Skin of body (tissue), 2 donors: Measurements from ENCODE around the gene NUDT9. TPM values are rescaled to one million over a fixed set of nuclear protein-coding genes. Genes with fewer than 3 reads are reported as not detected.
A peak's percentile ranks its signal among the peaks of the same experiment; 100 is the strongest.
"Not testable (repeated sequence)": the region's sequence is repeated elsewhere in the genome, so short reads cannot be mapped to it uniquely, and the experiment has no call there.

Source experiments
- DNase-seq: peaks from one replicate; lab custom pipeline; 2025; lab: John Stamatoyannopoulos, UW
- total RNA-seq: library from RNA; depleted of rRNA; stranded (reverse); fragments of >200 nt; gene quantifications from one replicate; pipeline ENCODE4 v1.2.3, GENCODE V29; 2014

NUDT9 gene, protein sequence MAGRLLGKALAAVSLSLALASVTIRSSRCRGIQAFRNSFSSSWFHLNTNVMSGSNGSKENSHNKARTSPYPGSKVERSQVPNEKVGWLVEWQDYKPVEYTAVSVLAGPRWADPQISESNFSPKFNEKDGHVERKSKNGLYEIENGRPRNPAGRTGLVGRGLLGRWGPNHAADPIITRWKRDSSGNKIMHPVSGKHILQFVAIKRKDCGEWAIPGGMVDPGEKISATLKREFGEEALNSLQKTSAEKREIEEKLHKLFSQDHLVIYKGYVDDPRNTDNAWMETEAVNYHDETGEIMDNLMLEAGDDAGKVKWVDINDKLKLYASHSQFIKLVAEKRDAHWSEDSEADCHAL
- total RNA-seq, result 15.7 TPM

DNA sequence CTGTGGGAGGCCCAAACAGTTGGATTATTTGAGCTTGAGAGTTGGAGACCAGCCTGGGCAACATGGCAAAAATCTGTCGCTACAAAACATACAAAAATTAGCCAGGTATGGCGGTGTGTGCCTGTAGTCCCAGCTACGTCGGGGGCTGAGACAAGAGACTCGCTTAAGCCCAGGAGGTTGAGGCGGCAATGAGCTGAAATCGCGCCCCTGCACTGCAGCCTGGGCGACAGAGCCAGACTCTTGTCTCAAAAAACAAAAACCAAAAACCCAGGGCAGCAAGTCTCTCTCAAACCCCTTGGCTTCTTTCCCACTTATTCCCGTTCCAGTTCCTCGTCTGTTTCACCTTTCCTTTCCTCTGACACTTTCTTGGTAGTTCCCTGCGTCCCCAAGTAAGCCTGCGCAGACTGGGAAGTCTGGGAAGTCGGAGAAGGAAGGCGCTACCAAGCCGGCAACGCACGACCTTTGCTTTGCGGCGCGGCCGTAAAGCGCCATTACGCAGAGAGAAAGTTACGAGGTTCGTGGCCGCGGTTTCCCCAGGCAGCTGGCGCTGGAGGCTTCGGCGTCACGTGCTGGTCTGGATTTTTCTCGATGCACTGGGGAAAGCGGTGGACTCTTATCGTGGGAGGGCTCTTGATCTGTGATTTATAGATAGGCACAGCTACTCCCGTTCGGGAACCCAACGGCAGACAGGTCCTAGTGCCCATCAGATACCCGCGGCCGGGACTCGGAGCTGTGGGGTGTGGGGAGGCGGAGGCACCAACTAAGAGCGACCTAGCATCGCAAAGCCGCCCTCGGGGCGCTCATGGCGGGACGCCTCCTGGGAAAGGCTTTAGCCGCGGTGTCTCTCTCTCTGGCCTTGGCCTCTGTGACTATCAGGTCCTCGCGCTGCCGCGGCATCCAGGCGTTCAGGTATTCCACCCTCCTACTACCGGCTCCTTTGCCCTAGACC lies at the start of gene NUDT9:
Gene NUDT9, plus strand, starts transcription at position 470 of the 949 bp plus-strand sequence. Its CDS starts 333 bp downstream, at position 803.
- DNase-seq, result peak; percentile 95

DNA sequence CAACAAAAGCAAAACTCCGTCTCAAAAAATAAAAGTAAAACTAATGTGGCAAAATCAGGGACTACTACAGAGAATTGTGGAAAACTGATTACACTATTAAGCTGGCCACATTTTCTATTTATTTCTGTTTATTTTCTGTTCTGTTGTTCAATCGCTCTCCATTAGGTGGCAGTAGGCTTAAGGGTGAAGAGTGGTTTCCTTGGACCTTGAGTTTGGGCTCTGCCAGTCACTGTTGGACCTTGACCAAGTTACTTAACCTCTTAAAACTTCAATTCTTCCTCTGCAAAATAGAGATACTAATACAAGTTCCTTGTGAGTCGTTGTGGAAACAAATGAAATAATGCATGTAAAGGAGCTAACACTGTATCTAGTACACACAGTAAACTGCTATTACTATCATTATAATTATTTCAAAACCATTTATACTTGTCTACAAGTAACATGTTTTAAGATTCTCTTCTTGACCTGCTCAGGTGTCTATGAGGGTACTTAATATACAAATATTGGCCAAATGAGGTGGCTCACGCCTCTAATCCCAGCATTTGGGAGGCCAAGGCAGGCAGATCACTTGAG lies 46.6 kb upstream of the NUDT9 start:
- DNase-seq, result peak; percentile 5

DNA sequence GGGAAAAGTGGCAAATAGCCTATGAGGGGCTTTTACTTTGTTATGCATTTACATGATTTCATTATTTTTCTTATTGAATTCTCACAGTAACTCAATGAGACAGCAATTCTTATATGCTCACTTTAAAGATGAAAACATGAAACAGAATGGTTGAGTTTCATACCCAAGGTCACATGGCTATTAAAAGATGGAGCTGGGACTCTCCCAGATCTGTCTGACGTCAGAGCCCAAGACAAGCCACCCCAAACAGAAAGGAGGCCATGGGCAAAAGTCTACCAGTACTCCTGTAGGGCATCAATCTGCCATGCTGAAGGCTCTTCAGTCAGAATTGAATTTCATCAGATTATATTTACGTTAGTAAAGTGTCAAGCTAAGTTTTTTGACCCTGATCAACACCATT lies 44.6 kb upstream of the NUDT9 start:
- no peak for DNase-seq

DNA sequence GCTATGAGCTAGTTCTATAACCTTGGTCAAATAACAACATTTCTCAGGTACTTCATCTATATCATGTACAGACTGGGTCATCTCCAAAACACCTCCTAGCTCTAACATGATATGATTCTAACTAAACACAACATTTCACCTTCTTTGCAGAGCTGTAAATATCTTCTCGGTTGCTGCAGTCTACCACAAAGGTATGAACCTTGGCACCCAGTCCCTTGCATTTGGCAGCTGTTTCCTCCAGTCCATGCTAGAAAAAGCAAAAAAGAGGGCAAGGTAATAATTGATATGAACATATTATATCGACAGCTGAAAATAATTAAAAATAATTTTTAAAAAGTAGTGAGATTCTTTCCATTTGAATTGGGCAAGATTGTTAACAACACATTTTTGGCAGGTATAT lies 40.3 kb upstream of the NUDT9 start:
- no peak for DNase-seq

DNA sequence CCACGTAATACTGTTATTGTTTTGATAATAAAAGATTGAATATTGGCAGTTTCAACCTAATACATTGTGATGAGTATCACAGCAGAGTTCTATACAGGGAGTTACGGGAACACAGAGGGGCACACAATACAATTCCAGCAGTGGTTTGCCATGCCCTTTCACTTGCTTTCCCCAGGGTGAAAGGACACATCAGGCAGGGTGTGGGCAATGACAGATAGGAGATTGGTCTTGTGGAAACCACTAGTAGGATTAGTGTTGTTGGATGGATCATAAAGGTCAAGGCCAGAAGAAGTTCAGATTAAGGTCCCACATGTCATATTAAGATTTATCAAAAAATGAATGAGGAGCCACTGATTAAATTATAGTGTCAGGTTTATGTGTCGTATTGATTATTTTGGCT lies 39.4 kb upstream of the NUDT9 start:
- DNase-seq, result no peak

DNA sequence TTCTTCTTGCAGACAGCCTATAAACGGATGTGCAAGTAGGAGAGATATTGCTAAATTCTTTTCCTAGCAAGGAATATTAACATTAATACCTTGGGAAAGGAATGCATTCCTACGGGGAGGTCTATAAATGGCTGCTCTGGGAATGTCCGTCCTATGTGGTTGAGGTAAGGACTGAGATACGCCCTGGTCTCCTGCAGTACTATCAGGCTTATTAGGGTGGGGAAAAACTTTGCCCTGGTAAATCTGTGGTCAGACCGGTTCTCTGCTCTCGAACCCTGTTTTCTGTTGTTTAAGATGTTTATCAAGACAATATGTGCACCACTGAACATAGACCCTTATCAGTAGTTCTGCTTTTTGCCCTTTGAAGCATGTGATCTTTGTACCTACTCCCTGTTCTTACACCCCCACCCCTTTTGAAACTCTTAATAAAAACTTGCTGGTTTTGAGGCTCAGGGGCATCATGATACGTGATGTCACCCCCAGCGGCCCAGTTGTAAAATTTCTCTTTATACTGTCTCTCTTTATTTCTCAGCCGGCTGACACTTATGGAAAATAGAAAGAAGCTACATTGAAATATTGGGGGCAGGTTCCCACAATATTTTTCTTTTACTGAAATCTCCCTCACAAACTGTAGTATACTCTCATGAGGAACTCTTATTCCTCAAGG lies 37.8 kb upstream of the NUDT9 start:
- DNase-seq, result not testable (repeated sequence)

DNA sequence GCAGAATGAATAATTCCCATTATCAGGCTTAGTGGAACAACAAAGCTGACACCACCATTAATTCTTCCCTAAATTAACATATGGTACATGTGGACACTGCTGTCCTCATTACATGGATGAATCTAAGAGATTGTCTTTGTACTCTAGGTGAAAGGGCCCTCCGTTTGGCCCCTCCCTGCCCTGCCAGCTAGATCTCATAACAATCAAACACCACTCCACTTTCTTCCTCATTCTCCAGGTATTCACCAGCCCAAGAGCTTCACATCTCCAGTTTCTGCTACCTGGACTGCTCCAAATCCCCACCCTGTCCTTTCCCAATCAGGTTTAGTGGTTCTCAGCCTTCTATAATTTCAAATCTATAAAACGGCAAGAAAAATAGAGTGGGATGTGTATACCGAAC lies 35.1 kb upstream of the NUDT9 start:
- DNase-seq, result no peak

DNA sequence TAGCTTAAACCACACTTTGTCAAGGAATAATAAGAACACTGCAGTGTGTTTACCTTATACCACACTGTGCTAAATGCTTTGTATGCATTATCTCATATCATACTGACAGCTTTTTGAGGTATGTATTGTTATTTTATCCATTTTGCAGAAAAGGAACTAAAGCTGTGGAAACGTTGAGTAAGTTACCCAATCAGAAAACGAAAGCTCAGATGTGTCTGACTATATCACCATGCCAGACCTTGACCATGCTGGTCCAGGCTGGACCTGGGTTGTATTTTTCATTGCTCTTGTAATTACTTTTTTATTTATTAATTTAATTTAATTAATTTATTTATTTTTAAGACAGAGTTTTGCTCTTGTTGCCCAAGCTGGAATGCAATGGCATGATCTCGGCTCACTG lies 33.5 kb upstream of the NUDT9 start:
- DNase-seq, result no peak

DNA sequence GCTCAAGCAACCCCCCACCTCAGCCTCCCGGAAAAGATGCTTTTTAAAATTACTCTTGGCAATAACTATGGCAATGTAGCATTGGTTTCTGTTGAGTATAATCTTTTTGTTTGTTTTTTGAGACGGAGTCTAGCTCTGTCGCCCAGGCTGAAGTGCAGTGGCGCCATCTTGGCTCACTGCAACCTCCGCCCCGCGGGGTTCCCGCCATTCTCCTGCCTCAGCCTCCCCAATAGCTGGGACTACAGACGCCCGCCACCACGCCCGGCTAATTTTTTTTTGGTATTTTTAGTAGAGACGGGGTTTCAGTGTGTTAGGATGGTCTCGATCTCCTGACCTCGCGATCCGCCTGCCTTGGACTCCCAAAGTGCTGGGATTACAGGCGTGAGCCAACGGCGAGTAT lies 32.3 kb upstream of the NUDT9 start:
- DNase-seq, result not testable (repeated sequence)

DNA sequence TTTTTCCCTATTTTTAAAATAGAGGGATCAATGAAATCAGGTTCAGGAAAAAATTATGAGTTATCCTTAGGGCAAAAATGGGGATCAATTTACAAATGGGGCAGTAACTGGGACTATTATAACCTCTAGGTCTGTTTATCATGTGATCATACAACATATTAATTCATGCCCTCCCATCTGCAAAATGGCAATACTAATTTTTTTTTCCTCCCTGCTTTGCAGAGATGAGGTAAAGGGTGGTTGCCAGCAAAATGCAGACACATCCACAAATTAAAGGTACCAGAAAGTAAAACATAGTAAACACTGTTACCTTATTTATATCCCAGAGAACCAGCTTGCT lies 31.9 kb upstream of the NUDT9 start:
- no peak for DNase-seq

DNA sequence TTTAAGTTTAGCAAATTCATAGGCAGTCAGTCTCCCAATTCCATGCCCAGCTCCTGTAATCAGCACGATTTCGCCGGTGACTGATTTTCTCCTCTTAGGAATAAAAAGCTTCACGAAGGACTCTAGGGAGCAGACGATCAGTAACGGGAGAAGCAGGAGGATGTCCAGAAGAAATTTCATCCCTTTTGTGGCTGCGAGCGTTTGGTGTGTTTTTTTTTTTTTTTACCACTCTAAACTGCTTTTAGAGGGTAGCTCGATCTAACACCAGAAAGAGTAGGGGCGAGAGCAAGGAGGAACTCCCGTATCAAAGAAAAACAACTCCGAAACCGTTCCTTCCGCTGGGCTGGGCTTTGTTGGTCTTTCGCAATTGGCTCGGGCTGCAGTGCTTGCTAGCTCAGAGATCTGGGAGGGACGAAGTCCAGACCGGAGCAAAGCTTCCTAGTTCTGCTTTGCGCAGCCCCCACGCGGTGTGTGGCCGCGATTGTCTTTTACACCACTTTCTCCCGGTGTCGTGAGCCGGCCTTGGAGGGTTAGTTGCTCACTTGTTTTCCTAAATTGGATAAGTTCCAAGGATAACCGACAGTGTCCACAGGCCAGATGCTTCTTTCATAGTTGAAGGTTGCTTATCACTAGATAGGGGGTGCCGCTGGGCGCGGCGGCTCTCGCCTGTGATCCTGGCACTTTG lies 31.3 kb upstream of the NUDT9 start, which contains the start of gene HSD17B11:
Gene HSD17B11, minus strand, starts transcription at position 298 of the 685 bp plus-strand sequence. Its CDS starts 118 bp downstream, at position 180.
- DNase-seq, result peak; percentile 92

DNA sequence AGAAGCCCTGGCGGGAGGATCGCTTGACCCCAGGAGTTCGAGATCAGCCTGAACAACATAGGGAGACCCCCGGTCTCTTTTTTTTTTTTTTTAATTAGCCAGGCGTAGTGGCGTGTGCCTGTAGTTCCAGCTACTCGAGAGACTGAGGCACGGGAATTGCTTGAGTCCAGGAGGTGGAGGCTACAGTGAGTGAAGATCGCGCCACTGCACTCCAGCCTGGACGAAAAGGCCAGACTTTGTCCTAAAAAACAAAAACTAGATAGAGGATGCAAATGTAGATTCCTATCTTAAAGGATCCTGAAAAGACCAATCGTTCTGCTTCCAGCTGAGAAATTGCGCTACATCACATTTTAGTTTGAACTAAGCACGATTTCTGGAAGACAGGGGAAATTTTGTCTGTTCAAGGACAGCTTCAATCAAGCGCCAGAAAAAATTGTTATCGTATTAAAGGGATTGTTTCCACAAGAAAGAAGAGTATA lies 30.8 kb upstream of the NUDT9 start:
- DNase-seq, result no peak

DNA sequence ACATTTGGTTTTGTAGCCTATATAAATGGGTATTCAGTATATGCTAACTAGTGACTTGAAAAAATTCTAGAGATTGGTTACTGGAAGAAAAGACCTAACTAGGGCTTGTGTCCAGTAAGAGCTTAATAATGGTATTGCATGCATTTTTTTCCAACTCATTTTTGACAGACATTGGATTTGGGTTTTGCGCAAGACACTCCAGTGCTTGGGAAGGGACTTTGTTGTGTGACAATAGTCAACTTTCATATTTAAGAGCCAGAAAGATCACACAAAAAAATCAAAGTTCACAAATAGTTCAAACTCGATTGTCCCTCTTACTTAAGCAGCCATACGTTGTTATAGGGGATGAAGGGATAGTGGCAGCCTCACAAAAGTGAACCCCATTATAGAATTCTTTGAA lies 30.2 kb upstream of the NUDT9 start:
- no peak for DNase-seq

DNA sequence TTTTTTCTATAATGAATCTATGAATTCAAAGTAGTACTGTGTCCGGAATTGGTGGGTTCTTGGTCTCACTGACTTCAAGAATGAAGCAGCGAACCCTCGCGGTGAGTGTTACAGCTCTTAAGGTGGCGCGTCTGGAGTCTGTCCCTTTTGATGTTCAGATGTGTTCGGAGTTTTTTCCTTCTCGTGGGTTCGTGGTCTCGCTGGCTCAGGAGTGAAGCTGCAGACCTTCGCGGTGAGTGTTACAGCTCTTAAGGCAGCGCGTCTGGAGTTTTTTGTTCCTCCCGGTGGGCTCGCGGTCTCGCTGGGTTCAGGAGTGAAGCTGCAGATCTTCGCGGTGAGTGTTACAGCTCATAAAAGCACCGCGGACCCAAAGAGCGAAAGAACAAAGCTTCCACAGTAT lies 27.3 kb upstream of the NUDT9 start:
- not testable (repeated sequence) for DNase-seq

DNA sequence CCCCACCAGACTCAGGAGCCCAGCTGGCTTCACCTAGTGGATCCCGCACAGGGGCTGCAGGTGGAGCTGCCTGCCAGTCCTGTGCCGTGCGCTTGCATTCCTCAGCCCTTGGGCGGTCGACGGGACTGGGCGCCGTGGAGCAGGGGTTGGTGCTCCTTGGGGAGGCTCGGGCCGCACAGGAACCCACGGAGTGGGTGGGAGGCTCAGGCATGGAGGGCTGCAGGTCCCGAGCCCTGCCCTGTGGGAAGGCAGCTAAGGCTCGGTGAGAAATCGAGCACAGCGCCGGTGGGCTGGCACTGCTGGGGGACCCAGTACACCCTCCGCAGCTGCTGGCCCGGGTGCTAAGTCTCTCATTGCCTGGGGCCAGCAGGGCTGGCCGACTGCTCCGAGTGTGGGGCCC lies 26.5 kb upstream of the NUDT9 start:
- not testable (repeated sequence) for DNase-seq

DNA sequence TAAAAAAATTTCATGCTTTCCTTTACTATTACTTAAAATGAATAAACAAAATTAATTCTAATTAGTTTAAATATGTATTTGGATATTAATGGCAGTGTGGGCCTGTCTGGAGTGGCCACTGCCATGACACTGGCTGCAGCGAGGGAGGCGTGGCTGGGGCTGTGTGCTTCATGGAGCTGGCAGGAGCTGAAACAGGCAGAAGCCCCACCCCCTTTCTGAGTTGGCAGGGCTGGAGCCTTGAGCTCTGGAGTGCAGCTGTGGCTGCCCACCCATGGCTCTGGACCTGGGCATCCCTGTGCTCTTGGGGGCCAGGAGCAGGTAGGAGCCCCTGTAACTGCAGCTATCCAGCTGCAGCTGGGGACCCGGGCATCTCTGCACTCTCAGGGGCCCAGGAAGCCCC lies 23.2 kb upstream of the NUDT9 start:
- no peak for DNase-seq

DNA sequence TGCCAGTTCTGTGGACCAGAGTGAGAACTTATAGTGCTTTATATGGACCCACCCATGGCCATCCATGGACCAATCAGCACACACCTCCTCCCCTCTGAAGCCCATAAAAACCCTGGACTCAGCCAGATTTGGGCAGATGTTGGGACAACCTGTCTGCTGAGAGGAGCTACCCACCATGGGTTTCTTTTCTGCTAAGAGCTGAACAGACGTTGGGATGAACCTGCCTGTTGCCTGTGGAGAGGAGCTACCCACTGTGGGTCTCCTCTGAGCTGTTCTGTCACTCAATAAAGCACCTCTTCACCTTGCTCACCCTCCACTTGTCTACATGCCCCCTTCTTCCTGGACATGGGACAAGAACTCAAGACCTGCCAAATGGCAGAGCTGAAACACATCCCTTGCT lies 22.4 kb upstream of the NUDT9 start:
- no peak for DNase-seq

DNA sequence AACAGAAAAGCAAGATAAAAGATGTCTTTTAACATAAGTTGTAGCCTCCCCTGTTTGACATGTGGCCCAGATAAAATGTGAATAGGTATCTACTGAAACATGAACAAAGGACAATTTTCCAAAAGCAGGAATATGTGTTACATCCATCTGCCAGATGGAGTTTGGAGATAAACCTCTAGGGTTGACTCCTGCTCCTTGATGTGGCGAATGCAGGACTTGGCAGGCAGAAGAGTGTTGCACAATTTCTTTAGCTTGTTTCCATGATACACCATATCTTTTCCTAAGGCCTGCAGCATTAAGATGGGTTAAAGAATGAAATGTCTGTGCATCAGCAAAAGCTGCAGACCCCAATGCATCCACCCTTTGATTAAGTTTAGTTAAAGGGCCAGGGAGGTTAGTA lies 18.6 kb upstream of the NUDT9 start:
- not testable (repeated sequence) for DNase-seq

DNA sequence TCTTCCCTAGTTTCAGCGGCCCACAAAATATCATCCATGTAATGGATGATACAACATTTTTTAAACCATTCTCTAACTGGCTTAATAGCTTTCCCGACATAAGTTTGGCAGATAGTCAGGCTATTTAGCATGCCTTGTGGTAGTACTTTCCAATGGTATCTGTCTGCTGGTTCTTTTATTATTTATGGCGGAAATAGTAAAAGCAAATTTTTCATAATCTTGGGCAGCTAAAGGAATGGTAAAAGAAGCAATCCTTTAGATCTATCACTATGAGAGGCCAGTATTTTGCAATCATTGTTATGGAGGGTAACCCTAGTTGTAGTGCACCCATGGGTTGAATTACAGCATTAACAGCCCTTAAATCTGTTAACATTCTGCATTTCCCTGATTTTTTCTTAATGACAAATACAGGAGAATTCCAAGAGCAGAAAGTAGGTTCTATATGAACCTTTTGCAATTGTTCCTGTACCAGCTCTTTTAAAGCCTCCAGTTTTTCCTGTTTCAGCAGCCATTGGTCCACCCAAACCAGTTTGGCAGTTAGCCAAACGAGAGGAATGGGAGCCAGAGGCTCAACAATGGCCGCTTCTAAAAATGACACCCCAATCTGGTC lies 17.1 kb upstream of the NUDT9 start:
- DNase-seq, result no peak

DNA sequence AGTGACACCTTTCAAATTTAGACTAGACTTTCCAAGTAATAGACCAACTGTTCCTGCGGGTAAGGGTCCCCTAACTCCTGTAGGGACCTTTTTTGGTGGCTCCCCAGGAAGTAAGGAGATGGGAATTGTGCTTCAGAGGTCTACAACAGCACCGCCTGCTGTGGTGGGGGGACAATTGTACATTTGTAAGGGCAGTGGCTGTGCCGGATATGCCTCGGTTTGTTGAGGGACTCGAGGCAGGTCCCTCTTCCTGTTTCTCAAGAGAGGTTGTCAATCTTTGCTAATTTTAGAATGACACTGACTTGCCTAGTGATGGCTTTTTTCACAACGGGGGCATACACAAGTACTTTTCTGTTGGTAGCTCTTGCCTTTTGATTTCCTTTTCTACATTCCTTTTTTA lies 15.9 kb upstream of the NUDT9 start:
- DNase-seq, result no peak
